AG04449 (cell line): Measurements from ENCODE around the gene NCAM1.

Source experiments
- CTCF ChIA-PET: fragments of 350-600 bp; formaldehyde crosslinking; extraction: SDS; loops from one replicate; lab custom pipeline; 2021; ENCODE audit warnings: antibody characterized with exemption; lab: Yijun Ruan, JAX
- POLR2A ChIA-PET: fragments of 400-600, 350-600 bp; formaldehyde crosslinking; extraction: SDS; loops from one replicate; lab custom pipeline; 2020; ENCODE audit warnings: antibody characterized with exemption, inconsistent platforms; lab: Yijun Ruan, JAX
- DNase-seq: peaks from one replicate; pipeline ENCODE4 v3.0.0-alpha.2; 2010; ENCODE audit warnings: low read depth, low spot score
- H3K4me3 ChIP-seq: 2 replicates; pipeline ENCODE4 v1.5.1; 2011; ENCODE audit warnings: low read depth, mild to moderate bottlenecking, control low read depth, low read length
- TF ChIP-seq, protein P1 (sequence below): IDR thresholded peaks from one replicate; pipeline ENCODE4 v1.5.1; 2011; ENCODE audit warnings: mild to moderate bottlenecking, moderate library complexity, low read length, control low read depth, inconsistent platforms; ENCODE audit not compliant: insufficient read depth; ENCODE audit errors: missing control alignments

The NCAM1 gene

DNA sequence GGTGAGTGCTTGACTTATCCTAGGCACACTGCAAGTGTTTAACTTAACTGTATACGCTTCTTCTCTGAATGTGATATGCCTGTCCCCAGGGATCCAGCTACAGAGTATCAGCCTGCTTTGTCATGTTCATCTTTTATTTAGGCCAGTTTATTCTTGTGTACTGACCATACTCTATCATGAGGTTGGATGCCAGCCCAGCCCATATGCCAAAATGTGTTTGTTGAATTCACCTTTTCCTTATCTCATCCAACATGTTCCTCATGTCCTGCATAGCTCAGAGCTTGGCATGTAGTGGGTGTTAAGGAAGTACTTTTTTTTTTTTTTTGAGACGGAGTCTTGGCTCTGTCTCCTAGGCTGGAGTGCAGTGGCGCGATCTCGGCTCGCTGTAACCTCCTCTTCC, 116.2 kb downstream of the NCAM1 start:
- TF ChIP-seq, protein P1, sequence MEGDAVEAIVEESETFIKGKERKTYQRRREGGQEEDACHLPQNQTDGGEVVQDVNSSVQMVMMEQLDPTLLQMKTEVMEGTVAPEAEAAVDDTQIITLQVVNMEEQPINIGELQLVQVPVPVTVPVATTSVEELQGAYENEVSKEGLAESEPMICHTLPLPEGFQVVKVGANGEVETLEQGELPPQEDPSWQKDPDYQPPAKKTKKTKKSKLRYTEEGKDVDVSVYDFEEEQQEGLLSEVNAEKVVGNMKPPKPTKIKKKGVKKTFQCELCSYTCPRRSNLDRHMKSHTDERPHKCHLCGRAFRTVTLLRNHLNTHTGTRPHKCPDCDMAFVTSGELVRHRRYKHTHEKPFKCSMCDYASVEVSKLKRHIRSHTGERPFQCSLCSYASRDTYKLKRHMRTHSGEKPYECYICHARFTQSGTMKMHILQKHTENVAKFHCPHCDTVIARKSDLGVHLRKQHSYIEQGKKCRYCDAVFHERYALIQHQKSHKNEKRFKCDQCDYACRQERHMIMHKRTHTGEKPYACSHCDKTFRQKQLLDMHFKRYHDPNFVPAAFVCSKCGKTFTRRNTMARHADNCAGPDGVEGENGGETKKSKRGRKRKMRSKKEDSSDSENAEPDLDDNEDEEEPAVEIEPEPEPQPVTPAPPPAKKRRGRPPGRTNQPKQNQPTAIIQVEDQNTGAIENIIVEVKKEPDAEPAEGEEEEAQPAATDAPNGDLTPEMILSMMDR: no peak
- no peak for DNase-seq
- POLR2A ChIA-PET: no interaction called here
- CTCF ChIA-PET: no interaction called here
- no peak overlapping the region for H3K4me3 ChIP-seq

DNA sequence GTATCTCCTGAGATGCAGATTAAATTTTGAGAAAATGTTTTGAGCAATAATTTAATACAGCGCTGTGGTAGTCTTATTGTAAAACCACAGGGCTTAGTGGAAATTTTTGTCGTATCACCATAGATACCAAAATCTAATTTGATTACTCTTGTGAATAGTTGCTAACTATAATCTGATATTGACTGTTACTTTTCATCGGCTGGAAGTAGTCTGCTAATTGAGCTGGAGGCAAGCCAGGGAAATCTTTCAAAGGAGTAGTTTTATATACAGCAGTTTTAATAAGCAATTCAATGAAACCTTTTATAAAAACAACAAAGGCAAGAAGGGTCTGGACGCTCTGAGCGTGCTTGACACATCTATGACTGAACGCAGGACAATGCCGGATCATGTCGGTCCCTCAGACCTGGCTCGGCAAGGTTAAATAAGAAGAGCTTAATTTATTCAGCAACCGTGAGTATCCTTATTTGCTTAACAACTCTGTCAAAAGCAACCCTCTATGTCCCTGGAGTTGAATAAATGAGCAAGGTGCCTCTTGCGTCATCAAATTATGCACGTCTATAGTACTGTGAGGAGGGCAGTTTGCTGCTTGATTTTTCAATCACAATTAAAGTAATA, 121.2 kb downstream of the NCAM1 start:
- POLR2A ChIA-PET: no interaction called here
- TF ChIP-seq, protein P1: no peak
- CTCF ChIA-PET: no interaction called here
- no peak for DNase-seq
- no peak overlapping the region for H3K4me3 ChIP-seq

DNA sequence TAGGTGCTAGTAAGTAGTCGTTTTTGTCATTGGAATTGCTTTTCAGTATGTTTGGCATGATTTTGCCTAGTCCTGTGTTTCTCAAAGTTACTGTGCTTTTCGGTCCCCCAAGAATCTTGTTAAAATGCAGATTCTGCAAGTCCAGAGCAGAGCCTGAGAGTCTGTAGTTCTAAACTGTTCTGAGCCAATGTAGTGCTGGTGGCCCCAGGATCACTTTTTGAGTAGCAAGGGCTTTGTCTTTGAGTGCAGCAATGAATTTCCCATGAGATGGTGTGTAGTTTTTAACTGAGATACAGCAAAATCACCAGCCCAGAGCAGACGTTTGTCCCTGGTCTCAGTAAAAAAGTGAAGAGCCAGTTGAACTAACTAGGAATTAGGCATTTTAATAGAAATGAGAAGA, 122.4 kb downstream of the NCAM1 start:
- no peak for DNase-seq
- TF ChIP-seq, protein P1: no peak
- CTCF ChIA-PET: no interaction called here
- no peak overlapping the region for H3K4me3 ChIP-seq
- POLR2A ChIA-PET: no interaction called here

DNA sequence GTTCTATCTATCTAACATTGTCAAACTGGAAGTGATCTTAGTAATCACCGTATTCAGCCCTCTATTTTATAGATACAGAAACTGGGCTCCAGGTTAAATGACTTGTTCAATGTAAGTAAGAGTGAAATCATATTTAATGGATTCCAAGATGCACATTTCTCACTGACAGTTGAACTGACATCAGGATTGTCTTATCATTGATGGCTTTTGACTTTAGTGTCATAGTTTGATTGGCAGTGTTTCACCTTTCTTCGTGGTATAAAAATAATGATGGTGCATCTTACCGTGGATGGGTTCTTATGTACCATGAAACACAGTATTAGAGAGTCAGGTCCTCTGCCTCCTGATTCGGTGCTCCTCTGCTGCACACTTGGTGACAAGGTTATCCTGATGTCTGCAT, 123.1 kb downstream of the NCAM1 start:
- no peak overlapping the region for H3K4me3 ChIP-seq
- TF ChIP-seq, protein P1: no peak
- DNase-seq: no peak
- ChIA-PET POLR2A (no interaction called here), CTCF (no interaction called here)

DNA sequence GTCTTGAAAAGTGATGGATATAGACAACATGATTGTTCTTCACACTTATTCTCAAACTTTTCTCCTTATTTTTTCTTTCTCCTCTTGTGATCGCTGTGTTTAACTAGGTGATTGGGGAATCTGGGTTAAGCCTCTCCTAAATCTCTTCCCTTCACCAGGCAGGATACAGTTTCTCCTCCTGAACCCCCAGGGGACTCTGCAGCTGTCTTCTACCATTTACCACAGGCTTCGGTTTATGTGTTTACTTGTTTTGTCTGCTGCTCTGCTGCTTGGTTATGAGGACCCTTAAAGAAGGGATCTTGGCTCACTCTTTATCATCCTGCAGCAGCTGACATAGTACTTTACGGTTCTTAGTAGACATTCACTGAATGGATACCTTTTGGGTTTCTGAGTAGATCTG, 124.2 kb downstream of the NCAM1 start:
- no peak overlapping the region for H3K4me3 ChIP-seq
- TF ChIP-seq, protein P1: no peak
- DNase-seq: no peak
- ChIA-PET CTCF (no interaction called here), POLR2A (no interaction called here)

DNA sequence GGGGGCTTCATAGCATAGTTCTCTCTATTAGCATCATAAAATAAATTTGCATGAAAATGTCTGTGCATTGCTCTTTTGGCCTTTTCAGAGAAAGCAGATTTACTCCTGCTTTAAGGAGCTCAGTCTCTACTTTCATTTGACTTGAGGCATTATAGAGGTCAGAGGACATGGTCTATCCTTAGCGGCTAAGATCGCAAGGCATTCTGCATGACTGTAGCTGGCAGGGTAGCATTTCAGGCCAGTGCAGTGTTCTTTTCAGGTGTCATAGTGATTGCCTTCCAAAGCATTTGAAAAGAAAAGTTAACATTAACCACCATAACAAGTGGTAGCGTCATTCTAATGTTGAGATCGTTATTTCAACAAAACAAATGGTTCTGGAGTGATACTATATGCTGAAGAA, 126.5 kb downstream of the NCAM1 start:
- CTCF ChIA-PET: no interaction called here
- POLR2A ChIA-PET: no interaction called here
- no peak overlapping the region for H3K4me3 ChIP-seq
- no peak for DNase-seq
- TF ChIP-seq, protein P1: no peak
